Hepatocyte (in vitro differentiated cells): Measurements from ENCODE around the gene PTPRT. TPM values are rescaled to one million over a fixed set of nuclear protein-coding genes. Genes with fewer than 3 reads are reported as not detected.

Experiments
- DNase-seq: peaks from one replicate; pipeline ENCODE4 v3.0.0-alpha.2; 2016; ENCODE audit warnings: low spot score
- H2AFZ ChIP-seq: fragments of 200-600 bp; sonication (generic); 2 replicates; pipeline ENCODE4 v1.6.0; 2016; ENCODE audit warnings: antibody characterized with exemption, mild to moderate bottlenecking
- H3K27ac ChIP-seq: fragments of 200-600 bp; sonication (generic); 2 replicates; pipeline ENCODE4 v1.5.1; 2016; ENCODE audit warnings: mild to moderate bottlenecking
- H3K27me3 ChIP-seq: fragments of 200-600 bp; sonication (generic); 2 replicates; pipeline ENCODE4 v1.6.1; 2016
- H3K36me3 ChIP-seq: fragments of 200-600 bp; sonication (generic); replicated peaks from 2 replicates; pipeline ENCODE4 v1.5.1; 2016; ENCODE audit warnings: low read depth; ENCODE audit not compliant: insufficient read depth
- H3K4me1 ChIP-seq: fragments of 200-600 bp; sonication (generic); 2 replicates; pipeline ENCODE4 v1.5.1; 2016; ENCODE audit warnings: mild to moderate bottlenecking, moderate library complexity; ENCODE audit not compliant: insufficient read depth
- H3K4me2 ChIP-seq: fragments of 200-600 bp; sonication (generic); 2 replicates; pipeline ENCODE4 v1.6.0; 2016
- H3K4me3 ChIP-seq: fragments of 200-600 bp; sonication (generic); 2 replicates; pipeline ENCODE4 v1.5.1; 2016; ENCODE audit warnings: mild to moderate bottlenecking
- H3K79me2 ChIP-seq: fragments of 200-600 bp; sonication (generic); 2 replicates; pipeline ENCODE4 v1.6.0; 2017; ENCODE audit warnings: mild to moderate bottlenecking
- H3K9me2 ChIP-seq: fragments of 200-600 bp; sonication (generic); replicated peaks from 2 replicates; pipeline ENCODE4 v1.6.0; 2017; ENCODE audit warnings: mild to moderate bottlenecking; ENCODE audit not compliant: insufficient read depth
- H3K9me3 ChIP-seq: fragments of 200-600 bp; sonication (generic); 2 replicates; pipeline ENCODE4 v1.5.1; 2016; ENCODE audit warnings: low read depth, mild to moderate bottlenecking
- H4K20me1 ChIP-seq: fragments of 200-600 bp; sonication (generic); 2 replicates; pipeline ENCODE4 v1.6.0; 2016; ENCODE audit warnings: mild to moderate bottlenecking; ENCODE audit not compliant: insufficient read depth, poor library complexity, severe bottlenecking
- CTCF ChIP-seq: fragments of 200-600 bp; sonication (generic); IDR thresholded peaks from 2 replicates; pipeline ENCODE4 v1.5.1; 2016; ENCODE audit warnings: antibody characterized with exemption, mild to moderate bottlenecking; ENCODE audit not compliant: poor library complexity
- EZH2 ChIP-seq: fragments of 200-600 bp; sonication (generic); IDR thresholded peaks from 2 replicates; pipeline ENCODE4 v1.6.1; 2016; ENCODE audit warnings: antibody characterized with exemption, mild to moderate bottlenecking, borderline replicate concordance
- EZH2phosphoT487 ChIP-seq: fragments of 200-600 bp; sonication (generic); IDR thresholded peaks from one replicate; pipeline ENCODE4 v1.6.1; 2018; ENCODE audit warnings: antibody characterized with exemption, mild to moderate bottlenecking, low read depth, moderate library complexity; ENCODE audit not compliant: unreplicated experiment, severe bottlenecking
- WGBS: methylation state at CpG from one replicate; pipeline ENCODE4 v1.1.6; 2016; ENCODE audit warnings: low lambda C conversion rate; ENCODE audit errors: missing lambda C conversion rate; 5-methylcytosine and 5-hydroxymethylcytosine counted together
- polyA plus RNA-seq: library from polyadenylated mRNA; unstranded; fragments of >200 nt; fragmentation: Nextera tagmentation; extraction: Ambion mirVana; gene quantifications from 2 replicates; pipeline ENCODE4 v1.2.1, GENCODE V29; 2016
- total RNA-seq: library from RNA; depleted of rRNA; stranded (reverse); fragments of >200 nt; gene quantifications from 2 replicates; pipeline ENCODE4 v1.2.3, GENCODE V29; 2014

Gene PTPRT
- total and polyA plus RNA-seq, 2 experiments from 2014 or later, result 0.47 to 0.83 TPM

GRCh38 chr20:42193119-42193518 is 996.6 kb downstream of the PTPRT start:
- no peak for TF ChIP-seq CTCF
- no peak overlapping the region for H3K27ac ChIP-seq

GRCh38 chr20:42192321-42192720 is 997.4 kb downstream of the PTPRT start:
- Histone ChIP-seq H2AFZ (no peak overlapping the region), H4K20me1 (no peaks in the 10 kb centered on the region), H3K9me3 (no peaks in the 10 kb centered on the region), H3K79me2 (no peaks in the 10 kb centered on the region), H3K4me2 (no peak overlapping the region), H3K4me1 (no peaks in the 10 kb centered on the region), H3K4me3 (no peak overlapping the region), H3K27ac (no peak overlapping the region), H3K9me2 (no peaks in the 10 kb centered on the region), H3K36me3 (no peaks in the 10 kb centered on the region), H3K27me3 (no peaks in the 10 kb centered on the region)
- TF ChIP-seq EZH2phosphoT487, result no peak
- TF ChIP-seq CTCF, result no peak
- no peak for TF ChIP-seq EZH2
- DNase-seq, result no peak
- 58% methylated on average over 2 of the region's 2 CpGs for WGBS

More at GRCh38 chr20:42193119-42193518, 996.6 kb downstream of the PTPRT start:
- WGBS, result 87% methylated on average over 2 of the region's 2 CpGs
- Histone ChIP-seq H2AFZ (no peak overlapping the region), H3K27me3 (no peaks in the 10 kb centered on the region), H3K4me2 (no peak overlapping the region), H3K79me2 (no peaks in the 10 kb centered on the region), H4K20me1 (no peaks in the 10 kb centered on the region), H3K4me1 (no peaks in the 10 kb centered on the region), H3K36me3 (no peaks in the 10 kb centered on the region), H3K4me3 (no peak overlapping the region), H3K9me3 (no peaks in the 10 kb centered on the region), H3K9me2 (no peaks in the 10 kb centered on the region)
- DNase-seq, result no peak

- TF ChIP-seq EZH2 (no peak), EZH2phosphoT487 (no peak), CTCF (no peak)
- no peak overlapping the region for H3K4me2 ChIP-seq
- H3K27me3 ChIP-seq, result no peaks in the 10 kb centered on the region
- H3K79me2 ChIP-seq, result no peaks in the 10 kb centered on the region
- no peaks in the 10 kb centered on the region for H3K36me3 ChIP-seq
- no peak overlapping the region for H3K4me3 ChIP-seq
- 64% methylated on average over 4 of the region's 4 CpGs for WGBS
- peak; percentile 12 for DNase-seq
- no peaks in the 10 kb centered on the region for H3K9me3 ChIP-seq
- H3K4me1 ChIP-seq, result no peaks in the 10 kb centered on the region
- H2AFZ ChIP-seq, result no peak overlapping the region
- no peak overlapping the region for H3K27ac ChIP-seq
- no peaks in the 10 kb centered on the region for H4K20me1 ChIP-seq
- H3K9me2 ChIP-seq, result no peaks in the 10 kb centered on the region
Measured at GRCh38 chr20:42191140-42191860, 998.4 kb downstream of the PTPRT start.

GRCh38 chr20:42190084-42190483 is 999.6 kb downstream of the PTPRT start:
- TF ChIP-seq EZH2phosphoT487 (no peak), EZH2 (no peak), CTCF (no peak)
- no peak overlapping the region for H3K27ac ChIP-seq
- H2AFZ ChIP-seq, result no peak overlapping the region
- no peaks in the 10 kb centered on the region for H3K27me3 ChIP-seq
- H3K4me1 ChIP-seq, result no peaks in the 10 kb centered on the region
- DNase-seq, result no peak
- no peaks in the 10 kb centered on the region for H3K9me2 ChIP-seq
- H4K20me1 ChIP-seq, result no peaks in the 10 kb centered on the region
- no peaks in the 10 kb centered on the region for H3K79me2 ChIP-seq
- 75% methylated on average over 3 of the region's 3 CpGs for whole genome bisulfite sequencing
- no peak overlapping the region for H3K4me2 ChIP-seq
- H3K9me3 ChIP-seq, result no peaks in the 10 kb centered on the region
- no peak overlapping the region for H3K4me3 ChIP-seq
- no peaks in the 10 kb centered on the region for H3K36me3 ChIP-seq
